HepG2 (cell line): Measurements from ENCODE around the gene CAPZA1. TPM values are rescaled to one million over a fixed set of nuclear protein-coding genes. Genes with fewer than 3 reads are reported as not detected.

ENCODE experiments used
- EZH2 ChIP-seq: conservative IDR thresholded peaks from 2 replicates; pipeline ENCODE4 v1.6.1; 2012; ENCODE audit warnings: mild to moderate bottlenecking, low read depth, low read length, moderate library complexity
- GABPB1 ChIP-seq: IDR thresholded peaks from 2 replicates; pipeline ENCODE4 v1.6.1; 2016; ENCODE audit warnings: mild to moderate bottlenecking, missing genetic modification reagents, moderate library complexity, missing compliant biosample characterization
- IKZF1 ChIP-seq: fragments of 450-650 bp; IDR thresholded peaks from 2 replicates; pipeline ENCODE4 v1.7.1; 2016
- LRRFIP1 ChIP-seq: sonication (generic); formaldehyde crosslinking; conservative IDR thresholded peaks from 2 replicates; pipeline ENCODE4 v1.4.0; 2020; ENCODE audit warnings: missing genetic modification reagents
- NFATC3 ChIP-seq: sonication (generic); formaldehyde crosslinking; IDR thresholded peaks from 2 replicates; pipeline ENCODE4 v1.5.1; 2020; ENCODE audit warnings: mild to moderate bottlenecking, missing genetic modification reagents
- NR1H2 ChIP-seq: sonication (generic); formaldehyde crosslinking; IDR thresholded peaks from 2 replicates; pipeline ENCODE4 v1.8.1; 2022; ENCODE audit warnings: low read depth, missing genetic modification reagents, borderline replicate concordance
- RAD21 ChIP-seq: fragments of 450-650 bp; formaldehyde crosslinking; IDR thresholded peaks from 2 replicates; pipeline ENCODE4 v1.5.0; 2020; ENCODE audit warnings: mild to moderate bottlenecking
- SRSF9 ChIP-seq: fragments of 200-400 bp; formaldehyde crosslinking; IDR thresholded peaks from 2 replicates; pipeline ENCODE4 v1.6.1; 2018; ENCODE audit warnings: borderline replicate concordance, mild to moderate bottlenecking, low read depth, low read length; ENCODE audit not compliant: insufficient read depth, poor library complexity, severe bottlenecking
- TARDBP ChIP-seq: sonication (generic); formaldehyde crosslinking; IDR thresholded peaks from 2 replicates; pipeline ENCODE4 v1.8.0; 2022; ENCODE audit warnings: mild to moderate bottlenecking, missing genetic modification reagents
- XRCC5 ChIP-seq: fragments of 200-400 bp; formaldehyde crosslinking; optimal IDR thresholded peaks from 2 replicates; pipeline ENCODE3; 2017; ENCODE audit warnings: mild to moderate bottlenecking, low read length
- YEATS4 ChIP-seq: sonication (generic); formaldehyde crosslinking; IDR thresholded peaks from 2 replicates; pipeline ENCODE4 v1.4.0; 2020; ENCODE audit warnings: missing genetic modification reagents, borderline replicate concordance
- ZNF343 ChIP-seq: sonication (generic); formaldehyde crosslinking; IDR thresholded peaks from 2 replicates; pipeline ENCODE4 v1.4.0; 2020; ENCODE audit warnings: mild to moderate bottlenecking, missing genetic modification reagents
- ZNF615 ChIP-seq: sonication (generic); formaldehyde crosslinking; IDR thresholded peaks from 2 replicates; pipeline ENCODE4 v1.5.0; 2020; ENCODE audit warnings: mild to moderate bottlenecking, missing genetic modification reagents, borderline replicate concordance
- polyA plus RNA-seq, 8 experiments: library from polyadenylated mRNA; depleted of rRNA in 3 of 8; stranded (reverse) in 7 of 8; unstranded in 1 of 8; fragments of >200 nt; fragmentation: Illumina TruSeq in 4 of 8; extraction: Trizol in 4 of 8; gene quantifications; 2 replicates each; pipeline versions ENCODE4 v1.2.1 to v1.2.3, GENCODE V29; 2011 to 2016; ENCODE audit warnings: low read depth in 4 of 8, missing spikeins in 1 of 8, mixed read lengths in 1 of 8; ENCODE audit not compliant: insufficient read depth in 1 of 8
- total RNA-seq, 5 experiments: library from RNA; depleted of rRNA; stranded (reverse); fragments of >200 nt; fragmentation: Illumina TruSeq; extraction: Trizol; gene quantifications; 2 replicates each; pipeline ENCODE4 v1.2.3, GENCODE V29; 2016; ENCODE audit warnings: low read depth in 1 of 5
- TF ChIP-seq, protein P1 (sequence below): sonication (generic); formaldehyde crosslinking; IDR thresholded peaks from 2 replicates; pipeline ENCODE4 v1.4.0; 2020; ENCODE audit warnings: missing genetic modification reagents, borderline replicate concordance

CAPZA1 gene
- total and polyA plus RNA-seq, 2 of the 13 experiments (the other 11 are each of a cell fraction or from before 2014, with no cell fraction given): 67.0 to 117 TPM

- TF ChIP-seq ZNF343: 0 out of 2 replicates have a peak, but pooled peaks have one; percentile 14
- TF ChIP-seq YEATS4 (CRISPR knock-in tag): no peak
- TF ChIP-seq ZNF615 (CRISPR knock-in tag): no peak
- no peak for TF ChIP-seq NR1H2 (CRISPR knock-in tag)
- TF ChIP-seq RAD21 (CRISPR knock-in tag): 0 out of 2 replicates have a peak, but pooled peaks have one; percentile 16
- TF ChIP-seq GABPB1 (CRISPR knock-in tag): peak; percentile 28; the same call in 1 of the 2 replicates
- TF ChIP-seq XRCC5: no peak
- no peak for TF ChIP-seq TARDBP (CRISPR knock-in tag)
- no peak for TF ChIP-seq NFATC3 (CRISPR knock-in tag)
- no peak for TF ChIP-seq LRRFIP1 (CRISPR knock-in tag)
- TF ChIP-seq SRSF9: no peak
- TF ChIP-seq, protein P1, sequence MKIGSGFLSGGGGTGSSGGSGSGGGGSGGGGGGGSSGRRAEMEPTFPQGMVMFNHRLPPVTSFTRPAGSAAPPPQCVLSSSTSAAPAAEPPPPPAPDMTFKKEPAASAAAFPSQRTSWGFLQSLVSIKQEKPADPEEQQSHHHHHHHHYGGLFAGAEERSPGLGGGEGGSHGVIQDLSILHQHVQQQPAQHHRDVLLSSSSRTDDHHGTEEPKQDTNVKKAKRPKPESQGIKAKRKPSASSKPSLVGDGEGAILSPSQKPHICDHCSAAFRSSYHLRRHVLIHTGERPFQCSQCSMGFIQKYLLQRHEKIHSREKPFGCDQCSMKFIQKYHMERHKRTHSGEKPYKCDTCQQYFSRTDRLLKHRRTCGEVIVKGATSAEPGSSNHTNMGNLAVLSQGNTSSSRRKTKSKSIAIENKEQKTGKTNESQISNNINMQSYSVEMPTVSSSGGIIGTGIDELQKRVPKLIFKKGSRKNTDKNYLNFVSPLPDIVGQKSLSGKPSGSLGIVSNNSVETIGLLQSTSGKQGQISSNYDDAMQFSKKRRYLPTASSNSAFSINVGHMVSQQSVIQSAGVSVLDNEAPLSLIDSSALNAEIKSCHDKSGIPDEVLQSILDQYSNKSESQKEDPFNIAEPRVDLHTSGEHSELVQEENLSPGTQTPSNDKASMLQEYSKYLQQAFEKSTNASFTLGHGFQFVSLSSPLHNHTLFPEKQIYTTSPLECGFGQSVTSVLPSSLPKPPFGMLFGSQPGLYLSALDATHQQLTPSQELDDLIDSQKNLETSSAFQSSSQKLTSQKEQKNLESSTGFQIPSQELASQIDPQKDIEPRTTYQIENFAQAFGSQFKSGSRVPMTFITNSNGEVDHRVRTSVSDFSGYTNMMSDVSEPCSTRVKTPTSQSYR (CRISPR knock-in tag): no peak
- 0 out of 2 replicates have a peak, but pooled peaks have one; percentile 49 for TF ChIP-seq EZH2
- no peak for TF ChIP-seq IKZF1
Observed at GRCh38 chr1:112714313-112715263, 95.0 kb downstream of the CAPZA1 start (continued).
